ENCODE data around the gene GPR153. TPM values are rescaled to one million over a fixed set of nuclear protein-coding genes. Genes with fewer than 3 reads are reported as not detected.

The GPR153 gene
- polyA plus RNA-seq, 1 of the 3 experiments (the other 2 are of a cell fraction), result 6.6 TPM

DNA sequence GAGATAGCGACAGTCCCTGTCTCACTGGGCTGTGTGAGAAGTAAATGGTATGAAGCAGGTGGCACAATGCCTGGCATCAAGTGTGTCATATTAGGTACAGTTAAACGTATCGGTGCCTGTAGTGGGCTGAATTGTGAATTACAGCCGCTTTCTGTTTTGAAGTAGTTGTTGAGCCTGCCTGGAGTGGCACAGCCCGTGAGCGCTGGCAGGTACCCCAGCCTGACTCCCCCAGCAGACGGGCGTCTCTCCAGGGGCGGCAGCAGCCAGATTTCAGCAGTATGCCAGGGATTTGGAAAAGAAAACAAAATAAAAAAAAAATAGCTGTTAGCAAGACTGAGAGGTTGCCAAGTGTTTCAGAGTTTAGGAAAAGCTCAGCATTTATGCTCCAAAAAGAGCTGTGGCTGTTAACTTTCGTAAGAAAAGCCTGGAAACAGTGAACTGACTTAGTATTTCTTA, 26.6 kb upstream of the GPR153 start (continued):
- TF ChIP-seq, protein P1, sequence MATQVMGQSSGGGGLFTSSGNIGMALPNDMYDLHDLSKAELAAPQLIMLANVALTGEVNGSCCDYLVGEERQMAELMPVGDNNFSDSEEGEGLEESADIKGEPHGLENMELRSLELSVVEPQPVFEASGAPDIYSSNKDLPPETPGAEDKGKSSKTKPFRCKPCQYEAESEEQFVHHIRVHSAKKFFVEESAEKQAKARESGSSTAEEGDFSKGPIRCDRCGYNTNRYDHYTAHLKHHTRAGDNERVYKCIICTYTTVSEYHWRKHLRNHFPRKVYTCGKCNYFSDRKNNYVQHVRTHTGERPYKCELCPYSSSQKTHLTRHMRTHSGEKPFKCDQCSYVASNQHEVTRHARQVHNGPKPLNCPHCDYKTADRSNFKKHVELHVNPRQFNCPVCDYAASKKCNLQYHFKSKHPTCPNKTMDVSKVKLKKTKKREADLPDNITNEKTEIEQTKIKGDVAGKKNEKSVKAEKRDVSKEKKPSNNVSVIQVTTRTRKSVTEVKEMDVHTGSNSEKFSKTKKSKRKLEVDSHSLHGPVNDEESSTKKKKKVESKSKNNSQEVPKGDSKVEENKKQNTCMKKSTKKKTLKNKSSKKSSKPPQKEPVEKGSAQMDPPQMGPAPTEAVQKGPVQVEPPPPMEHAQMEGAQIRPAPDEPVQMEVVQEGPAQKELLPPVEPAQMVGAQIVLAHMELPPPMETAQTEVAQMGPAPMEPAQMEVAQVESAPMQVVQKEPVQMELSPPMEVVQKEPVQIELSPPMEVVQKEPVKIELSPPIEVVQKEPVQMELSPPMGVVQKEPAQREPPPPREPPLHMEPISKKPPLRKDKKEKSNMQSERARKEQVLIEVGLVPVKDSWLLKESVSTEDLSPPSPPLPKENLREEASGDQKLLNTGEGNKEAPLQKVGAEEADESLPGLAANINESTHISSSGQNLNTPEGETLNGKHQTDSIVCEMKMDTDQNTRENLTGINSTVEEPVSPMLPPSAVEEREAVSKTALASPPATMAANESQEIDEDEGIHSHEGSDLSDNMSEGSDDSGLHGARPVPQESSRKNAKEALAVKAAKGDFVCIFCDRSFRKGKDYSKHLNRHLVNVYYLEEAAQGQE (IDR thresholded peaks at IDR 0.05; ENCODE audit: low read depth, low read length), result no peak
- no peak for TF ChIP-seq MXI1 (IDR thresholded peaks at IDR 0.05; ENCODE audit: low read depth, low read length)
- no peak for TF ChIP-seq YY1 (IDR thresholded peaks at IDR 0.05; ENCODE audit: low read depth)
- TF ChIP-seq RAD21 (IDR thresholded peaks at IDR 0.05; ENCODE audit: low read length), result no peak
- TF ChIP-seq EZH2phosphoT487 (IDR thresholded peaks at IDR 0.05; ENCODE audit: borderline replicate concordance, low read depth), result no peak
- no peak for TF ChIP-seq CHD2 (IDR thresholded peaks at IDR 0.05; ENCODE audit: low read length, partially characterized antibody)
- TF ChIP-seq NRF1 (IDR thresholded peaks at IDR 0.05; ENCODE audit: low read depth, low read length), result no peak
- TF ChIP-seq FOXJ3 (CRISPR knock-in tag; IDR thresholded peaks at IDR 0.05), result no peak

DNA sequence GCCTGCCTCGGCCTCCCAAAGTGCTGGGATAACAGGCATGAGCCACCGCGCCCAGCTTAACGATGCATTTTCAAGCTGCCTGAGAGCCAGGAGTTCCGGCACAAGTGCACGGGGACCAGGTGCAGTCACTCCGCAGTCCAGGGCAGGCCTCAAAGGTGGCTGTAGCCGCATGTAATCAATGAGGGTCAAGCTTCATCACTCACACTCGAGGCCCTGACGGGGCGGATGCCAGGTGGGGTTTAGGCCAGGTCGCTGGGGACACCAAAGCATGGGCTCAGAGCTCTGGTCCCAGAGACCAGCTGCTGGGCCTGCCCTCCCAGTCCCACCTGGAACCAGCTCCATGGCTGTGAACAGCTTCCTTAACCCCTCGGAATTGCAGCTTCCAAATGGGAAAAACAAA, 26.1 kb upstream of the GPR153 start:
- no peaks in the 10 kb centered on the region for H3F3A ChIP-seq (replicated peaks; ENCODE audit: insufficient read depth)
- H3K79me2 ChIP-seq (ENCODE audit: insufficient read depth), result no peaks in the 10 kb centered on the region
- no peaks in the 10 kb centered on the region for H3K9me3 ChIP-seq
- no peak overlapping the region for H3K4me3 ChIP-seq (ENCODE audit: low read depth in 2 of 2, low read length in 1 of 2)
- 100% methylated on average over 4 of the region's 13 CpGs for WGBS (ENCODE audit: low lambda C conversion rate)
- H3K9me2 ChIP-seq, result no peaks in the 10 kb centered on the region
- no peaks in the 10 kb centered on the region for H3K27me3 ChIP-seq (ENCODE audit: insufficient read depth)
- TF ChIP-seq FOXJ3 (CRISPR knock-in tag; IDR thresholded peaks at IDR 0.05) (no peak), CHD2 (IDR thresholded peaks at IDR 0.05; ENCODE audit: low read length, partially characterized antibody) (no peak), GATA2 (CRISPR knock-in tag; IDR thresholded peaks at IDR 0.05) (no peak), RXRA (IDR thresholded peaks at IDR 0.05; ENCODE audit: borderline replicate concordance, low read depth) (no peak), SMC3 (IDR thresholded peaks at IDR 0.05; ENCODE audit: low read depth, low read length) (no peak), YY1 (IDR thresholded peaks at IDR 0.05; ENCODE audit: low read depth) (no peak), TCF12 (IDR thresholded peaks at IDR 0.05) (no peak)
- TF ChIP-seq, protein P2, sequence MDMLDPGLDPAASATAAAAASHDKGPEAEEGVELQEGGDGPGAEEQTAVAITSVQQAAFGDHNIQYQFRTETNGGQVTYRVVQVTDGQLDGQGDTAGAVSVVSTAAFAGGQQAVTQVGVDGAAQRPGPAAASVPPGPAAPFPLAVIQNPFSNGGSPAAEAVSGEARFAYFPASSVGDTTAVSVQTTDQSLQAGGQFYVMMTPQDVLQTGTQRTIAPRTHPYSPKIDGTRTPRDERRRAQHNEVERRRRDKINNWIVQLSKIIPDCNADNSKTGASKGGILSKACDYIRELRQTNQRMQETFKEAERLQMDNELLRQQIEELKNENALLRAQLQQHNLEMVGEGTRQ (IDR thresholded peaks at IDR 0.05; ENCODE audit: borderline replicate concordance, low read depth, low read length), result no peak
- ChIA-PET POLR2A (no interaction called here), CTCF (interaction anchor here (0.6 to 1.3 kb wide), 5 partner anchors 12 to 1449 kb away, joined by 3 read pairs; no protein-coding TSS in a partner anchor)
- H3K4me2 ChIP-seq, result no peak overlapping the region
- no peak overlapping the region for H3K9ac ChIP-seq
- H3K4me1 ChIP-seq (ENCODE audit: control insufficient read depth in 1 of 2, insufficient read depth in 2 of 2, low read depth in 1 of 2, low read length in 1 of 2), result no peaks in the 10 kb centered on the region
- DNase-seq, result no peak
- no peak overlapping the region for H3K27ac ChIP-seq (ENCODE audit: low read depth in 2 of 2, low read length in 1 of 2)
- no peaks in the 10 kb centered on the region for H4K20me1 ChIP-seq (ENCODE audit: insufficient read depth)
- H3K36me3 ChIP-seq (replicated peaks in 1 of 2; ENCODE audit: control insufficient read depth in 1 of 2, insufficient read depth in 2 of 2, low read length in 1 of 2), result peaks cover 0 to 14% of the 10 kb centered on the region in 2 experiments
- H2AFZ ChIP-seq (ENCODE audit: low read depth), result no peak overlapping the region

All from SK-N-SH (cell line).